Hepatocyte (in vitro differentiated cells): ENCODE measurements around the gene ADAMTS4. TPM values are rescaled to one million over a fixed set of nuclear protein-coding genes. Genes with fewer than 3 reads are reported as not detected.

Experiments
- DNase-seq: peaks from one replicate; pipeline ENCODE4 v3.0.0-alpha.2; 2016; ENCODE audit warnings: low spot score
- H2AFZ ChIP-seq: fragments of 200-600 bp; sonication (generic); 2 replicates; pipeline ENCODE4 v1.6.0; 2016; ENCODE audit warnings: antibody characterized with exemption, mild to moderate bottlenecking
- H3K27ac ChIP-seq: fragments of 200-600 bp; sonication (generic); 2 replicates; pipeline ENCODE4 v1.5.1; 2016; ENCODE audit warnings: mild to moderate bottlenecking
- H3K27me3 ChIP-seq: fragments of 200-600 bp; sonication (generic); 2 replicates; pipeline ENCODE4 v1.6.1; 2016
- H3K36me3 ChIP-seq: fragments of 200-600 bp; sonication (generic); replicated peaks from 2 replicates; pipeline ENCODE4 v1.5.1; 2016; ENCODE audit warnings: low read depth; ENCODE audit not compliant: insufficient read depth
- H3K4me1 ChIP-seq: fragments of 200-600 bp; sonication (generic); 2 replicates; pipeline ENCODE4 v1.5.1; 2016; ENCODE audit warnings: mild to moderate bottlenecking, moderate library complexity; ENCODE audit not compliant: insufficient read depth
- H3K4me2 ChIP-seq: fragments of 200-600 bp; sonication (generic); 2 replicates; pipeline ENCODE4 v1.6.0; 2016
- H3K4me3 ChIP-seq: fragments of 200-600 bp; sonication (generic); 2 replicates; pipeline ENCODE4 v1.5.1; 2016; ENCODE audit warnings: mild to moderate bottlenecking
- H3K79me2 ChIP-seq: fragments of 200-600 bp; sonication (generic); 2 replicates; pipeline ENCODE4 v1.6.0; 2017; ENCODE audit warnings: mild to moderate bottlenecking
- H3K9me2 ChIP-seq: fragments of 200-600 bp; sonication (generic); replicated peaks from 2 replicates; pipeline ENCODE4 v1.6.0; 2017; ENCODE audit warnings: mild to moderate bottlenecking; ENCODE audit not compliant: insufficient read depth
- H3K9me3 ChIP-seq: fragments of 200-600 bp; sonication (generic); 2 replicates; pipeline ENCODE4 v1.5.1; 2016; ENCODE audit warnings: low read depth, mild to moderate bottlenecking
- H4K20me1 ChIP-seq: fragments of 200-600 bp; sonication (generic); 2 replicates; pipeline ENCODE4 v1.6.0; 2016; ENCODE audit warnings: mild to moderate bottlenecking; ENCODE audit not compliant: insufficient read depth, poor library complexity, severe bottlenecking
- EZH2 ChIP-seq: fragments of 200-600 bp; sonication (generic); IDR thresholded peaks from 2 replicates; pipeline ENCODE4 v1.6.1; 2016; ENCODE audit warnings: antibody characterized with exemption, mild to moderate bottlenecking, borderline replicate concordance
- EZH2phosphoT487 ChIP-seq: fragments of 200-600 bp; sonication (generic); IDR thresholded peaks from one replicate; pipeline ENCODE4 v1.6.1; 2018; ENCODE audit warnings: antibody characterized with exemption, mild to moderate bottlenecking, low read depth, moderate library complexity; ENCODE audit not compliant: unreplicated experiment, severe bottlenecking
- WGBS: methylation state at CpG from one replicate; pipeline ENCODE4 v1.1.6; 2016; ENCODE audit warnings: low lambda C conversion rate; ENCODE audit errors: missing lambda C conversion rate; 5-methylcytosine and 5-hydroxymethylcytosine counted together
- polyA plus RNA-seq: library from polyadenylated mRNA; unstranded; fragments of >200 nt; fragmentation: Nextera tagmentation; extraction: Ambion mirVana; gene quantifications from 2 replicates; pipeline ENCODE4 v1.2.1, GENCODE V29; 2016
- total RNA-seq: library from RNA; depleted of rRNA; stranded (reverse); fragments of >200 nt; gene quantifications from 2 replicates; pipeline ENCODE4 v1.2.3, GENCODE V29; 2014
- TF ChIP-seq, protein P1 (sequence below): fragments of 200-600 bp; sonication (generic); IDR thresholded peaks from 2 replicates; pipeline ENCODE4 v1.5.1; 2016; ENCODE audit warnings: antibody characterized with exemption, mild to moderate bottlenecking; ENCODE audit not compliant: poor library complexity

ADAMTS4 gene
- total and polyA plus RNA-seq, 2 experiments from 2014 or later, result 2.3 to 6.1 TPM

DNA sequence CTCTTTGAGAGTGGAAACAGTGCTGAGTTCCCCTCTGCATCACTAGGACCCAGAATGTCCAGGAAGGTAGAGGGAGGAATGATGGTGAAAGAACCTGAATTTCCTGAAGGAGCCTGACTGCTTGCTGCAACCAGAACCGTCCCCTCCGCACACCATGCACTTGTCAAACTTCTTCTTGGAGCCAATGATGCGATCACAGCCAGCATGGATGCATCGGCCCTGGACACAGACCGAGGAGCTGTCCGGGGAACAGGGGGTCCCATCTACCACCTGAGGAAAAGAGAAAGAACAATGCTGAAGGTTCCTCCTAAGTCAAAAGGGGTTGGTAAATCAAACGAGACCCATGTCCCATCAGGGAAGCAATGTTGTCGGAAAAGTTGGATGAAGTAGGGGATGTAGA lies 6.9 kb downstream of the ADAMTS4 start:
- H3K4me1 ChIP-seq, result peaks cover 7% of the 10 kb centered on the region
- 82% methylated on average over 8 of the region's 8 CpGs for WGBS

GRCh38 chr1:161190962-161191521 lies 7.8 kb downstream of the ADAMTS4 start:
- WGBS, result 92% methylated on average over 22 of the region's 22 CpGs
- Histone ChIP-seq H3K4me1 (no peaks in the 10 kb centered on the region), H2AFZ (no peak overlapping the region), H3K27me3 (no peaks in the 10 kb centered on the region), H3K4me3 (no peak overlapping the region), H3K79me2 (no peaks in the 10 kb centered on the region), H3K9me3 (no peaks in the 10 kb centered on the region), H3K36me3 (no peaks in the 10 kb centered on the region), H3K4me2 (no peak overlapping the region), H4K20me1 (no peaks in the 10 kb centered on the region), H3K9me2 (no peaks in the 10 kb centered on the region), H3K27ac (no peak overlapping the region)
- DNase-seq, result no peak
- TF ChIP-seq, protein P1, sequence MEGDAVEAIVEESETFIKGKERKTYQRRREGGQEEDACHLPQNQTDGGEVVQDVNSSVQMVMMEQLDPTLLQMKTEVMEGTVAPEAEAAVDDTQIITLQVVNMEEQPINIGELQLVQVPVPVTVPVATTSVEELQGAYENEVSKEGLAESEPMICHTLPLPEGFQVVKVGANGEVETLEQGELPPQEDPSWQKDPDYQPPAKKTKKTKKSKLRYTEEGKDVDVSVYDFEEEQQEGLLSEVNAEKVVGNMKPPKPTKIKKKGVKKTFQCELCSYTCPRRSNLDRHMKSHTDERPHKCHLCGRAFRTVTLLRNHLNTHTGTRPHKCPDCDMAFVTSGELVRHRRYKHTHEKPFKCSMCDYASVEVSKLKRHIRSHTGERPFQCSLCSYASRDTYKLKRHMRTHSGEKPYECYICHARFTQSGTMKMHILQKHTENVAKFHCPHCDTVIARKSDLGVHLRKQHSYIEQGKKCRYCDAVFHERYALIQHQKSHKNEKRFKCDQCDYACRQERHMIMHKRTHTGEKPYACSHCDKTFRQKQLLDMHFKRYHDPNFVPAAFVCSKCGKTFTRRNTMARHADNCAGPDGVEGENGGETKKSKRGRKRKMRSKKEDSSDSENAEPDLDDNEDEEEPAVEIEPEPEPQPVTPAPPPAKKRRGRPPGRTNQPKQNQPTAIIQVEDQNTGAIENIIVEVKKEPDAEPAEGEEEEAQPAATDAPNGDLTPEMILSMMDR, result no peak
- no peak for TF ChIP-seq EZH2
- TF ChIP-seq EZH2phosphoT487, result no peak

More for the DNA sequence above, 6.9 kb downstream of the ADAMTS4 start:
- TF ChIP-seq EZH2phosphoT487 (no peak), EZH2 (no peak)
- TF ChIP-seq, protein P1, result no peak
- Histone ChIP-seq H3K4me2 (no peak overlapping the region), H3K9me3 (no peaks in the 10 kb centered on the region), H3K27ac (no peak overlapping the region), H3K4me3 (no peak overlapping the region), H3K79me2 (no peaks in the 10 kb centered on the region), H4K20me1 (no peaks in the 10 kb centered on the region), H3K36me3 (no peaks in the 10 kb centered on the region), H2AFZ (no peak overlapping the region), H3K27me3 (no peaks in the 10 kb centered on the region), H3K9me2 (no peaks in the 10 kb centered on the region)
- no peak for DNase-seq

GRCh38 chr1:161189036-161189435 lies 9.8 kb downstream of the ADAMTS4 start:
- Histone ChIP-seq H3K4me1 (no peaks in the 10 kb centered on the region), H4K20me1 (no peaks in the 10 kb centered on the region), H3K79me2 (no peaks in the 10 kb centered on the region), H3K36me3 (no peaks in the 10 kb centered on the region), H3K9me3 (no peaks in the 10 kb centered on the region), H3K9me2 (no peaks in the 10 kb centered on the region), H2AFZ (no peak overlapping the region), H3K27ac (no peak overlapping the region), H3K4me2 (no peak overlapping the region), H3K27me3 (no peaks in the 10 kb centered on the region), H3K4me3 (no peak overlapping the region)
- no peak for TF ChIP-seq EZH2phosphoT487
- TF ChIP-seq, protein P1, result no peak
- TF ChIP-seq EZH2, result no peak
- no peak for DNase-seq
- WGBS, result 94% methylated on average over 5 of the region's 5 CpGs

GRCh38 chr1:161188381-161188780 lies 10.5 kb downstream of the ADAMTS4 start:
- Histone ChIP-seq H3K27me3 (no peaks in the 10 kb centered on the region), H3K79me2 (no peaks in the 10 kb centered on the region), H2AFZ (no peak overlapping the region), H3K36me3 (no peaks in the 10 kb centered on the region), H3K9me2 (no peaks in the 10 kb centered on the region), H3K27ac (no peak overlapping the region), H3K4me2 (no peak overlapping the region), H4K20me1 (no peaks in the 10 kb centered on the region), H3K4me1 (no peaks in the 10 kb centered on the region), H3K9me3 (no peaks in the 10 kb centered on the region), H3K4me3 (no peak overlapping the region)
- WGBS, result 94% methylated on average over 6 of the region's 6 CpGs
- TF ChIP-seq EZH2, result no peak
- TF ChIP-seq, protein P1, result no peak
- no peak for TF ChIP-seq EZH2phosphoT487
- no peak for DNase-seq
